ENCODE measurements around the gene LIMK1. TPM values are rescaled to one million over a fixed set of nuclear protein-coding genes. Genes with fewer than 3 reads are reported as not detected.

LIMK1 gene
- total and polyA plus RNA-seq, 2 donors = 11.2 to 14.7 TPM

Other genes with a start within 250 kb of the LIMK1 start
- 2.9 TPM for gene METTL27, start 241.3 kb upstream of the LIMK1 start, total RNA-seq
- gene METTL27, start 241.3 kb upstream of the LIMK1 start, polyA plus RNA-seq = 1.0 TPM
- gene TMEM270, start 222.6 kb upstream of the LIMK1 start, total RNA-seq = not detected
- gene TMEM270, start 222.6 kb upstream of the LIMK1 start, polyA plus RNA-seq = 0.09 TPM
- 483 TPM for gene ELN, start 55.6 kb upstream of the LIMK1 start, total RNA-seq
- gene ELN, start 55.6 kb upstream of the LIMK1 start, polyA plus RNA-seq = 191 TPM
- gene EIF4H, start 90.6 kb downstream of the LIMK1 start, total RNA-seq = 199 TPM
- 292 TPM for gene EIF4H, start 90.6 kb downstream of the LIMK1 start, polyA plus RNA-seq
- gene LAT2, start 126.2 kb downstream of the LIMK1 start, total RNA-seq = 5.1 TPM
- 9.8 TPM for gene LAT2, start 126.2 kb downstream of the LIMK1 start, polyA plus RNA-seq
- gene RFC2, start 170.6 kb downstream of the LIMK1 start, total RNA-seq = 19.5 TPM
- 22.4 TPM for gene RFC2, start 170.6 kb downstream of the LIMK1 start, polyA plus RNA-seq
- gene CLIP2, start 205.6 kb downstream of the LIMK1 start, total RNA-seq = 19.9 TPM
- 19.7 TPM for gene CLIP2, start 205.6 kb downstream of the LIMK1 start, polyA plus RNA-seq

All from urinary bladder (tissue), 2 donors.